NCI-H226 (cell line): Measurements from ENCODE around the gene RHBDF1.
"Not testable (repeated sequence)": the region's sequence is repeated elsewhere in the genome, so short reads cannot be mapped to it uniquely, and the experiment has no call there.

ENCODE experiments used
- DNase-seq: peaks from one replicate; pipeline ENCODE4 v3.0.0-alpha.2; 2015

The RHBDF1 gene

GRCh38 chr16:35678-36305 is 36.6 kb downstream of the RHBDF1 start:
- DNase-seq: no peak

GRCh38 chr16:35011-35677 is 37.3 kb downstream of the RHBDF1 start:
- no peak for DNase-seq

GRCh38 chr16:34648-34987 is 37.8 kb downstream of the RHBDF1 start:
- DNase-seq: no peak

- no peak for DNase-seq
Measured at GRCh38 chr16:33877-34647, 38.4 kb downstream of the RHBDF1 start.

- DNase-seq: not testable (repeated sequence)
Measured at GRCh38 chr16:33154-33876, 39.1 kb downstream of the RHBDF1 start.

GRCh38 chr16:30627-31026 is 41.8 kb downstream of the RHBDF1 start:
- DNase-seq: not testable (repeated sequence)

- DNase-seq: not testable (repeated sequence)
Measured at GRCh38 chr16:25926-26348, 46.5 kb downstream of the RHBDF1 start.

- not testable (repeated sequence) for DNase-seq
Measured at GRCh38 chr16:24151-24550, 48.3 kb downstream of the RHBDF1 start.

- DNase-seq: not testable (repeated sequence)
Measured at GRCh38 chr16:20886-21285, 51.5 kb downstream of the RHBDF1 start.

GRCh38 chr16:17062-17765 is 55.2 kb downstream of the RHBDF1 start:
- not testable (repeated sequence) for DNase-seq

GRCh38 chr16:10772-11171 is 61.7 kb downstream of the RHBDF1 start:
- DNase-seq: not testable (repeated sequence)

- no peak for DNase-seq
Measured at GRCh38 chr16:9903-10665, 62.3 kb downstream of the RHBDF1 start.
